ENCODE data around the gene PKN3.

PKN3 gene

GRCh38 chr9:128702949-128703615 is 779 bp downstream of the PKN3 start:
- TF ChIP-seq MAX (IDR thresholded peaks at IDR 0.05) (peak; percentile 64), EGR1 (IDR thresholded peaks at IDR 0.05) (no peak), USF1 (IDR thresholded peaks at IDR 0.05) (no peak), CEBPB (IDR thresholded peaks at IDR 0.05) (no peak)

- no peak for TF ChIP-seq MAX (IDR thresholded peaks at IDR 0.05)
- TF ChIP-seq EP300 (IDR thresholded peaks at IDR 0.05; ENCODE audit: borderline replicate concordance): no peak
- no peak for TF ChIP-seq TCF12 (IDR thresholded peaks at IDR 0.05; ENCODE audit: low read depth)
- TF ChIP-seq NFIC (IDR thresholded peaks at IDR 0.05): no peak
These were observed 1.5 kb downstream of the PKN3 start for GRCh38 chr9:128703616-128704355.

GRCh38 chr9:128704356-128704670 is 2.0 kb downstream of the PKN3 start:
- no peak for TF ChIP-seq EP300 (IDR thresholded peaks at IDR 0.05; ENCODE audit: borderline replicate concordance)
- no peak for TF ChIP-seq MAX (IDR thresholded peaks at IDR 0.05)
- TF ChIP-seq TCF12 (IDR thresholded peaks at IDR 0.05; ENCODE audit: low read depth): no peak
- no peak for TF ChIP-seq USF1 (IDR thresholded peaks at IDR 0.05)
- no peak for TF ChIP-seq RAD21 (IDR thresholded peaks at IDR 0.05; ENCODE audit: low read depth)
- TF ChIP-seq ZBTB7A (IDR thresholded peaks at IDR 0.05; ENCODE audit: low read depth): no peak
- TF ChIP-seq TEAD4 (IDR thresholded peaks at IDR 0.05): no peak
- no peak for TF ChIP-seq FOXM1 (IDR thresholded peaks at IDR 0.05; ENCODE audit: borderline replicate concordance, low read depth)
- no peak for TF ChIP-seq CEBPB (IDR thresholded peaks at IDR 0.05)
- no peak for TF ChIP-seq EGR1 (IDR thresholded peaks at IDR 0.05)
- TF ChIP-seq CREB1 (IDR thresholded peaks at IDR 0.05; ENCODE audit: low read depth): no peak
- no peak for TF ChIP-seq YY1 (IDR thresholded peaks at IDR 0.05; ENCODE audit: low read depth)
- no peak for TF ChIP-seq NFIC (IDR thresholded peaks at IDR 0.05)
- no peak for TF ChIP-seq TAF1 (IDR thresholded peaks at IDR 0.05; ENCODE audit: low read depth)
- TF ChIP-seq REST (IDR thresholded peaks at IDR 0.05; ENCODE audit: low read depth): no peak

GRCh38 chr9:128705051-128705965 is 3.0 kb downstream of the PKN3 start:
- no peak for TF ChIP-seq NFIC (IDR thresholded peaks at IDR 0.05)
- no peak for TF ChIP-seq YY1 (IDR thresholded peaks at IDR 0.05; ENCODE audit: low read depth)
- no peak for TF ChIP-seq EP300 (IDR thresholded peaks at IDR 0.05; ENCODE audit: borderline replicate concordance)
- no peak for TF ChIP-seq TCF12 (IDR thresholded peaks at IDR 0.05; ENCODE audit: low read depth)
- TF ChIP-seq REST (IDR thresholded peaks at IDR 0.05; ENCODE audit: low read depth): no peak
- no peak for TF ChIP-seq TAF1 (IDR thresholded peaks at IDR 0.05; ENCODE audit: low read depth)
- TF ChIP-seq FOXM1 (IDR thresholded peaks at IDR 0.05; ENCODE audit: borderline replicate concordance, low read depth): no peak
- no peak for TF ChIP-seq USF1 (IDR thresholded peaks at IDR 0.05)

GRCh38 chr9:128706045-128706444 is 3.7 kb downstream of the PKN3 start:
- TF ChIP-seq RAD21 (IDR thresholded peaks at IDR 0.05; ENCODE audit: low read depth) (no peak), CREB1 (IDR thresholded peaks at IDR 0.05; ENCODE audit: low read depth) (no peak), TAF1 (IDR thresholded peaks at IDR 0.05; ENCODE audit: low read depth) (no peak), CEBPB (IDR thresholded peaks at IDR 0.05) (no peak), YY1 (IDR thresholded peaks at IDR 0.05; ENCODE audit: low read depth) (no peak), EGR1 (IDR thresholded peaks at IDR 0.05) (no peak), MAX (IDR thresholded peaks at IDR 0.05) (no peak), TEAD4 (IDR thresholded peaks at IDR 0.05) (no peak), ZBTB7A (IDR thresholded peaks at IDR 0.05; ENCODE audit: low read depth) (no peak), NFIC (IDR thresholded peaks at IDR 0.05) (no peak), FOXM1 (IDR thresholded peaks at IDR 0.05; ENCODE audit: borderline replicate concordance, low read depth) (no peak), REST (IDR thresholded peaks at IDR 0.05; ENCODE audit: low read depth) (no peak), EP300 (IDR thresholded peaks at IDR 0.05; ENCODE audit: borderline replicate concordance) (no peak)
